Chondrocyte (in vitro differentiated cells): ENCODE results near the gene SMAD3. TPM values are rescaled to one million over a fixed set of nuclear protein-coding genes. Genes with fewer than 3 reads are reported as not detected.

Experiments used
- DNase-seq: peaks from one replicate; pipeline ENCODE4 v3.0.0; 2021; ENCODE audit warnings: mixed read lengths, low spot score
- H3K27ac Mint-ChIP-seq: one replicate; pipeline ENCODE4 v1.8.0; 2021; ENCODE audit warnings: mild to moderate bottlenecking, moderate library complexity, mixed read lengths; ENCODE audit not compliant: unreplicated experiment
- H3K27me3 Mint-ChIP-seq: 2 replicates; pipeline ENCODE4 v1.8.0; 2021; ENCODE audit warnings: low read depth, mixed read lengths
- H3K36me3 Mint-ChIP-seq: 2 replicates; pipeline ENCODE4 v1.8.0; 2021; ENCODE audit warnings: low read depth, mixed read lengths
- H3K4me1 Mint-ChIP-seq: 2 replicates; pipeline ENCODE4 v1.8.0; 2021; ENCODE audit warnings: low read depth, mild to moderate bottlenecking, mixed read lengths
- H3K4me3 Mint-ChIP-seq: one replicate; pipeline ENCODE4 v1.8.0; 2021; ENCODE audit warnings: mild to moderate bottlenecking, moderate library complexity, mixed read lengths; ENCODE audit not compliant: unreplicated experiment
- H3K9me3 Mint-ChIP-seq: 2 replicates; pipeline ENCODE4 v1.8.0; 2021; ENCODE audit warnings: low read depth, mixed read lengths
- CTCF ChIP-seq: fragments of 200-600 bp; sonication (generic); IDR thresholded peaks from 2 replicates; pipeline ENCODE4 v1.5.0; 2021; ENCODE audit warnings: antibody characterized with exemption, mild to moderate bottlenecking, moderate library complexity
- total RNA-seq: library from RNA; stranded (reverse); gene quantifications from 3 replicates; pipeline ENCODE4 v1.2.1, GENCODE V29; 2021

SMAD3 gene
- total RNA-seq, 1 donor from 2014 or later, result 23.2 TPM

GRCh38 chr15:67035886-67036285 is 29.5 kb upstream of the SMAD3 start:
- H3K4me3 Mint-ChIP-seq, result no peak overlapping the region
- no peak for TF ChIP-seq CTCF

GRCh38 chr15:67036775-67037555 is 28.4 kb upstream of the SMAD3 start:
- Mint-ChIP-seq H3K4me3 (no peak overlapping the region), H3K27ac (no peak overlapping the region), H3K36me3 (no peaks in the 10 kb centered on the region), H3K4me1 (peaks cover 12% of the 10 kb centered on the region), H3K9me3 (no peaks in the 10 kb centered on the region), H3K27me3 (peaks cover 2% of the 10 kb centered on the region)
- no peak for TF ChIP-seq CTCF
- no peak for DNase-seq

More at GRCh38 chr15:67035886-67036285, 29.5 kb upstream of the SMAD3 start:
- Mint-ChIP-seq H3K4me1 (peaks cover 5% of the 10 kb centered on the region), H3K27me3 (peaks cover 2% of the 10 kb centered on the region), H3K27ac (no peak overlapping the region), H3K9me3 (no peaks in the 10 kb centered on the region), H3K36me3 (no peaks in the 10 kb centered on the region)
- DNase-seq, result no peak

GRCh38 chr15:67037694-67038093 is 27.7 kb upstream of the SMAD3 start:
- H3K9me3 Mint-ChIP-seq, result no peaks in the 10 kb centered on the region
- peaks cover 2% of the 10 kb centered on the region for H3K27me3 Mint-ChIP-seq
- peaks cover 20% of the 10 kb centered on the region for H3K4me1 Mint-ChIP-seq
- no peaks in the 10 kb centered on the region for H3K36me3 Mint-ChIP-seq
- no peak for TF ChIP-seq CTCF
- no peak overlapping the region for H3K4me3 Mint-ChIP-seq
- H3K27ac Mint-ChIP-seq, result no peak overlapping the region
- no peak for DNase-seq

- peaks cover 27% of the 10 kb centered on the region for H3K4me1 Mint-ChIP-seq
- no peak for DNase-seq
- no peak overlapping the region for H3K27ac Mint-ChIP-seq
- no peak overlapping the region for H3K4me3 Mint-ChIP-seq
- no peak for TF ChIP-seq CTCF
- H3K36me3 Mint-ChIP-seq, result no peaks in the 10 kb centered on the region
- no peaks in the 10 kb centered on the region for H3K27me3 Mint-ChIP-seq
- H3K9me3 Mint-ChIP-seq, result no peaks in the 10 kb centered on the region
These were observed 26.7 kb upstream of the SMAD3 start for GRCh38 chr15:67038736-67039135.

GRCh38 chr15:67039384-67040075 is 25.9 kb upstream of the SMAD3 start:
- Mint-ChIP-seq H3K4me1 (peaks cover 30% of the 10 kb centered on the region), H3K9me3 (no peaks in the 10 kb centered on the region), H3K27me3 (no peaks in the 10 kb centered on the region), H3K36me3 (no peaks in the 10 kb centered on the region), H3K4me3 (no peak overlapping the region), H3K27ac (no peak overlapping the region)
- no peak for DNase-seq
- TF ChIP-seq CTCF, result no peak
